Islet precursor cell (in vitro differentiated cells): Measurements from ENCODE around the gene SENP6.
"Not testable (repeated sequence)": the region's sequence is repeated elsewhere in the genome, so short reads cannot be mapped to it uniquely, and the experiment has no call there.

Experiments used
- DNase-seq: peaks from one replicate; pipeline ENCODE4 v3.0.0-alpha.2; 2018

Gene SENP6, protein sequence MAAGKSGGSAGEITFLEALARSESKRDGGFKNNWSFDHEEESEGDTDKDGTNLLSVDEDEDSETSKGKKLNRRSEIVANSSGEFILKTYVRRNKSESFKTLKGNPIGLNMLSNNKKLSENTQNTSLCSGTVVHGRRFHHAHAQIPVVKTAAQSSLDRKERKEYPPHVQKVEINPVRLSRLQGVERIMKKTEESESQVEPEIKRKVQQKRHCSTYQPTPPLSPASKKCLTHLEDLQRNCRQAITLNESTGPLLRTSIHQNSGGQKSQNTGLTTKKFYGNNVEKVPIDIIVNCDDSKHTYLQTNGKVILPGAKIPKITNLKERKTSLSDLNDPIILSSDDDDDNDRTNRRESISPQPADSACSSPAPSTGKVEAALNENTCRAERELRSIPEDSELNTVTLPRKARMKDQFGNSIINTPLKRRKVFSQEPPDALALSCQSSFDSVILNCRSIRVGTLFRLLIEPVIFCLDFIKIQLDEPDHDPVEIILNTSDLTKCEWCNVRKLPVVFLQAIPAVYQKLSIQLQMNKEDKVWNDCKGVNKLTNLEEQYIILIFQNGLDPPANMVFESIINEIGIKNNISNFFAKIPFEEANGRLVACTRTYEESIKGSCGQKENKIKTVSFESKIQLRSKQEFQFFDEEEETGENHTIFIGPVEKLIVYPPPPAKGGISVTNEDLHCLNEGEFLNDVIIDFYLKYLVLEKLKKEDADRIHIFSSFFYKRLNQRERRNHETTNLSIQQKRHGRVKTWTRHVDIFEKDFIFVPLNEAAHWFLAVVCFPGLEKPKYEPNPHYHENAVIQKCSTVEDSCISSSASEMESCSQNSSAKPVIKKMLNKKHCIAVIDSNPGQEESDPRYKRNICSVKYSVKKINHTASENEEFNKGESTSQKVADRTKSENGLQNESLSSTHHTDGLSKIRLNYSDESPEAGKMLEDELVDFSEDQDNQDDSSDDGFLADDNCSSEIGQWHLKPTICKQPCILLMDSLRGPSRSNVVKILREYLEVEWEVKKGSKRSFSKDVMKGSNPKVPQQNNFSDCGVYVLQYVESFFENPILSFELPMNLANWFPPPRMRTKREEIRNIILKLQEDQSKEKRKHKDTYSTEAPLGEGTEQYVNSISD

DNA sequence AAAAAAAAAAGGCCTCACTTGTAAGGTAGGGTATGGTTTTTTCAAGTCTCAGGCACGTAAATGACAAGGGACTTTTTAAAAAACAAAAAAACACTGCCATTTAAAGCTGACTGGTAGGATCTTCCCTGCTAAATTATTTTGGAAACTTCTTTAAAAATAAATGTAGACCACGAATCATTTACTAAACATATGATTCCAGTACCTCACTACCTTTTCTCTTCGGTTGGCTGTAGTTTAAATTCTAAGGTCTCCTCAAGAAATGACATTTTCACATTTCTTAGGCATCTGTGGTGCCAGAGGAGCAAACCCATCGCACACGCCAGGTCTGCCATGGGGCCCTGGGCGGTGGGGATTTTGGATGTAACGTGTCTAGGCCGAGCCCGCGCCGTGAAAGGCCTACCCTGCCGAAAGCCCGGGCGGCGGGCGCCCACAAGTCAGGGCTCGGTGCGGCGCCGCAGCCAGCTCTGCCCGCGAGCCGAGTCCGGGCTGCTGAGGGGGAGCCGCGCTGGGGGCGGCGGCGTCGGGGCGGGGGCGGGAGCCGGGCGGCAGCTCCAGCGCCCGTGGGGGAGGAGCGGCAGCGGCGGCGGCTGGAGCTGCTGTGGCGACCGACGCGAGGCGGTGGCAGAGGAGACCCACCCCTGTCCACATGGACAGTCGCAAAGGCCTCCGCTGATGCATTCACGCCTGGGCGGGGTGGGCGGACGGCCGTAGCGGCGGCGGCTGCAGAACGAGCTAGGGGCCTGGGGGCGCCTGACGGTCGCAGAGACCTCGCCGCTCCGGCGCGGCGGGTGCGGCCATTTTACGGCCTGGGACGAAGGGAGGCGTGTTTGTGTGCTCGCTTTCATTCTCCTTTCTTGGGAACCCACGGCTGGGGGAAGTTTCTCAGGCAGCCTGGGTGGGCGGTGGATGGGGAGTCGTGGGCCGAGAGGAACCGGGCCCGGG lies at the start of gene SENP6:
SENP6 (plus strand) TSS at position 577 of the 942 bp plus-strand sequence. CDS start 645 bp downstream, outside the sequence.
- DNase-seq, result peak; percentile 95

DNA sequence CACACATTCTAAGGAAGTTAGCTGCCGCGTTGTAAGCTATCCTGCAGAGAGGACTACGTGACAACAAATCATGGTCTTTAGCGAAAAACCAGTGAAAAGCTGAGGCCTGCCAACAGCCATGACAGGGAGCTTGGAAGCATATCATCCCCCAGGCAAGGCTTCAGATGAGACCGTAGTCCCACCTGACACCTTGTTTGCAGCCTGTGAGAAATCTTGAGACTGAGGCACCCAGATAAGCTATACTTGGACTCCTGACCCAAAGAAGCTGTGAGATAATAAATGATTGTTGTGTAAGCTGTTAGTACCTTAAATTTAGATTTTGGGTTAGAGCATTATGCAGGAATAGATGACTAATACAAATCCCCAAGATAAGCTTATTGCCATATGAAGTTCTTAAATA lies 45.4 kb upstream of the SENP6 start:
- no peak for DNase-seq

DNA sequence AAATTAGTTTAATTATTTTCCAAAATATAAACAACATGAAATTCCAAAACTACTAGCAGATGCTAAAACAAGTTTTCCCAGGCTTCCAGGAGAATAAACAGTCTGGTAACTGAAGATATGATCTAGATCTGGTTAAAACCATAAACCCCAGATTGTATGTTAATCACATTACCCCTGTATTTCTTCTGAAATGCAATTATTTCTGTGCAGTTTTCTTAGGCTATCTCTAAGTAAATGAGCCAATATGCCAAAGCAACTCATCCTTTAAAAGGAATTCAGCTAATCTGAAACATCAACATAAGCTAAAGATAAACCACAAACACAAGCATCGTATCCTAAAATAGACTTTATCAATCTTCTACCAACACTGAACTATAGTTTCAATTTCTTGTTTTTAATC lies 44.6 kb upstream of the SENP6 start:
- DNase-seq, result no peak

DNA sequence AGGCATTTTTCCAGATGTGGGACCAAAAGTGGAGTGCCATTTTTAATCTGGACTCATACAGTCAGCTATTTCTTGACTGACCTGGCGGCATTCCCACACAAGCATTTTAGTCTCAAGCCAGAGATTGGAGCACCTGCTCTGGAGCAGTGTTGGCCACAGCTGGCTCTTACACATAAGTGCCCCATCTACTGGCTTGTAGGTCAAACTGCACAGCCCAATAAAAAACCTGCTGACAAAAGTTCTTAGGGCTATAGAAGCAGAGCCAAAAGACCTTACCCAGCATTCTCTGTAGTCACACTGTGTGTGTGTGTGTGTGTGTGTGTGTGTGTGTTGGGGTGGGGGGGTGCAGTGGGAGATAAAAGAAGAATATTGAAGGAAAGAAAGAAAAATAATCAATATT lies 38.6 kb upstream of the SENP6 start:
- DNase-seq, result peak; percentile 73

DNA sequence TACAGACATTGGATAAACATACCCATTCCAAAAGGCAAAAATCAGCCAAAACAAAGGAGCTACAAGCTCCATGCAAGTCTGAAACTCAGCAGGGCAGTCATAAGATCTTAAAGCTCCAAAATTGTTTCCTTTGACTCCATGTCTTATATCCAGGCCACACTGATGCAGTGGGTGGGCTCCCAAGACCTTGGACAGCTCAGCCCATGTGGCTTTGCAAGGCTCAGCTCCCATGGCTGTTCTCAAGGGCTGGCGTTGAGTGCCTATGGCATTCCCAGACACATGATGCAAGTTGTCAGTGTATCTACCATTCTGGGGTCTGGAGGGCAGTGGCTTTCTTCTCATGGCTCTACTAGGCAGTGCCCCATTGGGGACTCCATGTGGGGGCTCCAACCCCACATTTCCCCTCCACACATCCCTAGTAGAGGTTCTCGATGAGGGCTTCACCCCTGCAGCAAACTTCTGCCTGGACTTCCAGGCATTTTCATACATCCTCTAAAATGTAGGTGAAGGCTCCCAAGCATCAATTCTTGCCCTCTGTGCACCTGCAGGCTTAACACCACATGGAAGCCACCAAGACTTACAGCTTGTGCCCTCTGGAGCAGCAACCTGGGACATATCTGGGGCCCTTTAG lies 35.4 kb upstream of the SENP6 start:
- DNase-seq, result no peak

DNA sequence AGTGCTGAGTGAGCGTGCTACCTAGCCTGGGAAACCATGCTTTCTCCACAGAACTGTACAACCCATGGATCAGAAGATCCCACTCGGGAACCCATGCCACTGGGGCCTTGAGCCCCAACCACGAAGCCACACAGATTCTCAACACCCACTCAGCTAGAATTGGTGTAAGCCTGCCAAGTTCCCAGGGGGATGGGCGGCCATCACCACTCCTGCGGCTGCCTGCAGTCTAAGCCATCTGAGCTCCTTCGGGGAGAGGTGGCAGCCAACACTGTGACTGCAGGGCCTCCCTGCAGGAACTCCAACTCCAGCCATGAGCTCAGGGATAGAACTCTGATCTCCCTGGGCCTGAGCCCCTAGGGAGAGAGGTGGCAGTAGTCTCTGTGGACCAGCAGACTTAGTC lies 33.6 kb upstream of the SENP6 start:
- DNase-seq, result no peak

DNA sequence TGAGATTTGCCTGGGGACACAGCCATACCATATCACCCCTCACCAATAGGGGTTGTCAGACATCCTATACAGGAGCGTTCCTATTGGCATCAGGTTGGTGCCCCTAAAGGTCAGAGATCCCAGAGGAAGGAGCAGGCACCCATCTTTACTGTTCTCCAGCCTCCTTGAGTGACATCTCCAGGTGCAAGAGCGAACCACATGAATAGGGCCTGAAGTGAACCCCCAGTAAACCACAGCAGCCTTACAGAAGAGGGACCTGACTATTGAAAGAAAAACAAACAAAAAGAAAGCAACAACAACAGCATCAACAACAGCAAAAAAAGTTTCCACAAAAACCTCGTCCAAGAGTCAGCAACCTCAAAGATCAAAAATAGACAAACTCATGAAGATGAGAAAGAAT lies 32.7 kb upstream of the SENP6 start:
- DNase-seq, result no peak

DNA sequence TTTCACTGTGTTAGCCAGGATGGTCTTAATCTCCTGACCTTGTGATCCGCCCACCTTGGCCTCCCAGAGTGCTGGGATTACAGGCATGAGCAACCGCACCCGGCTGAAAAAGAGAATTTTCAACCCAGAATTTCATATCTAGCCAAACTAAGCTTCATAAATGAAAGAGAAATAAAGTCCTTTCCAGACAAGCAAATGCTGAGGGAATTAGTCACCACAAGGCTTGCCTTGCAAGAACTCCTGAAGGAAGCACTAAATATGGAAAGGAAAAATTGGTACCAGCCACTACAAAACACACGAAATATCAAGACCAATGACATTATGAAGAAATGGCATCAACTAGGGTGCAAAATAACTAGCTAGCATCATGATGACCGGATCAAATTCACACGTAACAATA lies 31.0 kb upstream of the SENP6 start:
- not testable (repeated sequence) for DNase-seq

DNA sequence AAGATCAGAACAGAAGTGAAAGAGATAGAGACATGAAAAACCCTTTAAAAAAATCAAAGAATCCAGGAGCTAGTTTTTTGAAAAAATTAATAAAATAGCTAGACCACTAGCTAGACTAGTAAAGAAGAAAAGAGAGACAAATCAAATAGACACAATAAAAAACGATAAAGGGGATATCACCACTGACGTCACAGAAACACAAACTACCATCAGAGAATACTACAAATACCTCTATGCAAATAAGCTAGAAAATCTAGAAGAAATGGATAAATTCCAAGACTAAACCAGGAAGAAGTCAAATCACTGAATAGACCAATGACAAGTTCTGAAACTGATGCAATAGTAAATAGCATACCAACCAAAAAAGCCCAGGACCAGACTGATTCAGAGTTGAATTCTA lies 29.6 kb upstream of the SENP6 start:
- DNase-seq, result no peak

DNA sequence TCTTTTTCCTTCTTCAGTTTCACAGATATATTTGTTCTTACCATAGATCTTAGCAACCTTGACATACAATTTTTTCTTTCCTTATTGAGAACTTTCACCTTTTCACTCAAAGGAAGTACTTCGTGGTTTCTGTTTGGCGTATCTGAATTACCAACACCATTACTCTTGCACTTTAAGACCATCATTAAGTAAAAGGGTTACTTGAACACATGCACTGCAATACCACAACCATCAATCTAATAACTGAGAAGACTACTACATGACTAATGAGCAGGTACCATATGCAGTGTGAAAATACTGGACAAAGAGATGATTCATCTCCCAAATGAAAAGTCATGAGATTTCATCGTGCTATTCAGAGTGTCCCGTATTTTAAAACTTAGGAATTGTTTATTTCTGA lies 21.7 kb upstream of the SENP6 start:
- no peak for DNase-seq

DNA sequence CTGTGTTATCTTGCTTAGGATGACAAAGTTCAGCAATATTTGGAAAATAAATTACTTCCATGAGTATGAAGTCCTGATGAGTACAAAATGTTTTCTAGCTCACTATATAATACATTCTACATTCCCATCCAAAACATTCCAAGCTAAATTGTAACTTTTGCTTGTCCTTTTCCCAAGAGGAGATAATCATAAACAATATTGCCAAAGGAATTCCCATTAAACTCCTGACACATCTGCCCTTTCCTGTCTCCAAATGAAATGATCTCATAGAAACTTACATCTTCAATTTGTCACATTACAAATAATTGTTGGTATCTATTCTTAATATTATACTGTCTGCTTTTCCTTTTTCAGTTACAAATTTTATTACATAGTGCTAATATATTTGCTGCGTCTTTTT lies 20.4 kb upstream of the SENP6 start:
- DNase-seq, result no peak

DNA sequence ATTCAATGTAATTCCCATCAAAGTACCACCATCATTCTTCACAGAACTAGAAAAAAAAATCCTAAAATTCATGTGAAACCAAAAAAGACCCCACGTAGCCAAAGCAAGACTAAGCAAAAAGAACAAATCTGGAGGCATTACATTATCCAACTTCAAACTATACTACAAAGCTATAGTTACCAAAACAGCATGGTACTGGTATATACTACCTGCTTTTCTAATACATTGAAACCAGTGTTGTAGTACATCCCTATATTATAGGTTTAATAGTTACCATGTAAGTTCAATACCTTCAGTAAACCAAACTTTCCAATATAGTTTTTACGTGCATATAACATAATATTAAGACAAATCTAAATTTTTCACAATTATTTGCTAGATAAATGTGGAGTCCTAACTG lies 17.1 kb upstream of the SENP6 start:
- not testable (repeated sequence) for DNase-seq

DNA sequence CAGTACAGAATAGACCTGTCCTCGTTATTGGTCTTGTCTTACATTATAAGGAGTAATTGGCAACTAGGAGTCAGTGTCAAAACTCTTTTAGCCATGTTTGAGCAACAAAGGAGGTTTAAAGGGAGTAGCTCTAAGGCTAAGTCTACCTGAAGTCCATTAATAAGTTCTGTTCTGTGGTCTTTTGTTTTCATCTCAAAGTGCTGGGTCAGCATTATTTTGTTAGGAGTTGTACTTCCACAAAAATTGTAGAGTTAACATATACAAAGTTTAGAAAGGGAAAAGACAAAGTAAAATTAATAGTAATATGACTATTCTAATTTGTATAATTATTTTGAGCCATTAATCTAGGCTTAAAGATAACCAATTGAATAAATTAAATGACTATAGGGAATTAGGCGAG lies 12.7 kb upstream of the SENP6 start:
- no peak for DNase-seq

DNA sequence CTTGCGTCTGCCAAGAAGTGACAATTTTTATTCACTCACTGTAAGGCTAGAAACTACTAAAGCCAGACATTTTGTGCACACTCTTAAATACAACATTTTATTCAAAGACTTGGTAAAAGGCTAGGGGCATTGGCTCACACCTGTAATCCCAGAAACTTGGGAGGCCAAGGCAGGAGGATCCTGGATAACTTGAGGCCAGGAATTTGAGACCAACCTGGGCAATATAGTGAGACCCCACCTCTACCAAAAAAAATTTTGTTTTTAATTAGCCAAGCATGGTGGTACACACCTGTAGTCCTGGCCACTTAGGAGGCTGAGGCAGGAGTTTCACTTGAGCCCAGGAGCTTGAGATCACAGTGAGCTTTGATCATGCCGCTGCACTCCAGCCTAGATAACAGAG lies 11.3 kb upstream of the SENP6 start:
- DNase-seq, result no peak

DNA sequence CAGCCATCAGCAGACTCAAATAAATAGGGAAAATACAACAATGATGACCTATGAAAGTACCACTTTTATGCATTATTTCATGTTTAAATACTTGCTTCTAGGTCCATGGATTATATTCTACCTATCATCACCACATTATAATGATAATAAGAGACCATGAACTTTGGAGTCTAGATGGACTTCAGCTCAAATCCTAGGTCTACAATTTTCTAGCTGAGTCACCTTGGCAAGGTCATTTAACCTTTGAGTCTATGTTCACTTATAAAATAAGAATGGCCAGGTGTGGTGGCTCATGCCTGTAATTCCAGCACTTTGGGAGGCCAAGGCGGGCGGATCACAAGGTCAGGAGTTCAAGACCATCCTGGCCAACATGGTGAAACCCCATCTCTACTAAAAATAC lies 5.3 kb upstream of the SENP6 start:
- not testable (repeated sequence) for DNase-seq

DNA sequence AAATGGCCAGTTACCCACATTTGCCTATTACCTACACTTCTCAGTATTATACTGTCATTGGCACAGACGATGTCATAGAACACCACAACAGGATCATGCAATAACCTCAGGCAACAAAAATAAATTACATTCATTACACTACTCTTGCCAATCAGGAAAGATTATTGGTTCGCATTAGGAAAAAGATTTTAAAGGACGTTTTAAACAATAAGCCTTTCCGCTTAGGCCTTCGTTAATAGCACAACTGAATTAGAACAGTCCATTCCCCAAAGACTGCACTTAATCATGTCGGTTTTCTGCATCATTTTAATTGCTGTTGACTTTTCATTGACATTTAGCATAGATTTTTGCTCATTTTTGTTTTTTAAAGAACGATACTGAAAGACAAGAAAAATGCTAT lies 912 bp upstream of the SENP6 start:
- no peak for DNase-seq

DNA sequence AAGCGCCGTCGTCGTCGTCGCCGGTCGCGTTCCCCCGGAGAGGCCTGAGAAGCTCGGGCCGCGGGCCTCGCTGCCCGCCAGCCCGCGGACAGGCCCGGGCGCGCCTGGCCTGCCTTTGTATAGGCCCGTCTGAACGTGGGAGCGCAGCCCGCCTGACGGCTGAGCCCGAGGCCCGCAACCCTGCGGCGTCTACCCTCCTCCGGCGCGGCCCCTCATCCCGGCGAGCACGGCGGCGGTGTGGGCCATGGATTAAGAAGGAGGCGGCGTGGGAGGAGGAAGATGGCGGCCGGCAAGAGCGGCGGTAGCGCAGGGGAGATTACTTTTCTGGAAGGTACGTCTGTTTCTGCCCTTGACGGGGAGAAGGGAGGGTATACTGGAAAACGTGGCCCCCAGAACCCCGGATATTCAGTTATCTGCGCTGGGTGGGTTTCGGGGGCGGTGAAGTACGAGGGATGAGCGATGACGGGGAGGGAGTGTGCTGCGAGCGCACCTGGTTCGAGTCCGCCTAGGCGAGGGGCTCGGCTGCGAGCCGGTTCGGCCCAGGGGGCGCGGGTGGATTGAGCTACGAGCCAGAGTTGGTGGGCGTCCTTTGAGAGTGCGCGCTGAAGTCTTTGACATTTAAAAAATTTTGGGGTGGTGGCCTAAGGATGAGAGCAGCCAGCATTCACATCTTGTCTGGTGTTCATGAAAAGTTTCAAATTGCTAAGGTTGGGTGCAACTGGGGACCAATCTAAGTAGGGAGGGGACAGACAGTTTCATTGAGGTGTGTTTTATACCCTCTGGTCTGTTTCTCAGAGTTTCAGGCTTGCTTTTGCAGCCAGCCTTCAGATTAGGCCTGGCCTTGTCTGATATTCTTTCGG lies 796 bp downstream of the SENP6 start:
- peak; percentile 74 for DNase-seq

DNA sequence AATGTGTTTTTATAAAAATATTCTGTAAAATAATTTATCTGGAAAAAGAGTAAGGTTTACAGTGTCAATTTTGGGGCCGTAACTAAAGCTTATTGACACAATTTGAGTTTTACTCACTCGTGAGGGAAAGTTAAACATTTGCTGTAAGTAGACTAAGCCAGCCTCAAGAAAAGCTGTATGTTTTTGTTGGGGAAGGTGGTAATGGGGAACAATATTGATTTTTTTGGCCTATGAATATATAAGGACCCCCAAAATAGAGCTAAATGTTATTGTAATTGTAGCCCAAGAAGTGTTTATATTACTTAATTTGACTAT lies 1.4 kb downstream of the SENP6 start:
- DNase-seq, result no peak

DNA sequence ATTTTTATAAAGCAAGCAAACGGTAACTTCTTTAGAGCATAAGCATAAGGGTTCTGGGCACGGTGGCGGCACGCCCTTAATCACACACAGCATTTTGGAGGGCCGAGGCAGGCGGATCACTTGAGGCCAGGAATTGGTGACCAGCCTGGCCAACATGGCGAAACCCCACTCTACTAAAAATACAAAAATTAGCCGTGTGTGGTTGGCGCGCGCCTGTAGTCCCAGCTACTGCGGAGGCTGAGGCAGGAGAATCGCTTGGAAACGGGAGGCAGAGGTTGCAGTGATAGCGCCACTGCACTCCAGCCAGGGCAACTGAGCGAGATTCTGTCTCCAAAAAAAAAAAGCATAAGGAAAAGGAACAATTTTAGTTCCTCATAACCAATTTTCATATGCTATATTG lies 2.6 kb downstream of the SENP6 start:
- no peak for DNase-seq

DNA sequence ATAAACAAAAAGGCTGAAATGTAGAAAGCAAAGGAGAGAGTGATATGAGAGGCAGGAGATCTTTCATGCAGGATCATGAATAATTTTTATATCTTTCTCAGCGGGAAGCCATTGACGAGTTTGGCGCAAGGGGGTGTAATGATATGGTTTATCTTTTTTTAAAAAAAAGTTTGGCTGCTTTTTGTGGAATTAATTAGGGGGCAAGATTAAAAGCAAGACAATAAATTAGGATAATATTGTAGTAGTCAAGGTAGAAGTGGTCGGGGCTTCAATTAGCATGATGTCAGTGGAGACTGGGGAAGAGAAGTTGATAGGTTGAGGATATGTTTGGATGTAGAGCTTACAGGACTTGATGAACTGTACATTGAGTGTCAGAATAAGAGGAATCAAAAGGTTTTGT lies 4.0 kb downstream of the SENP6 start:
- DNase-seq, result no peak

DNA sequence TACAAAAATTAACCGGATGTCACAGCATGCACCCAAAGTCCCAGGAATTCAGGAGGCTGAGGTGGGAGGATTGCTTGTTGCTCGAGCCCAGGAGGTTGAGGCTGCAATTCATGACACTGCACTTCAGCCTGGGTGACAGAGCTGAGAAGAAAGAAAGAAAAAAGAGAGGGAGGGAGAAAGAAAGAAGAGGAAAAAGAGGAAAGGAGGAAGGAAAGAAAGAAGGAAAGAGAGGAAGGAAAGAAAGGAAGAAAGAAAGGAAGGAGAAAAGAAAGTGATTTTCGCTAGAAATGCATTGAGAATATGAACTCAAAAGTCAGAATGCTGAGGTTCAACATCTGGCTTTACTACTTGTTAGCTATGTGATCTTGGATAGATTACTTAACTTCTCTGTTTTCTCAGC lies 6.6 kb downstream of the SENP6 start:
- DNase-seq, result no peak
